Suprapubic skin (tissue), 3 donors: Measurements from ENCODE around the gene ASF1A.

Source experiments
- CTCF ChIP-seq, 2 donors: fragments of 200-600 bp in 1 of 2; fragments of 450-650 bp in 1 of 2; sonication (generic) in 1 of 2; IDR thresholded peaks; one replicate each; pipeline ENCODE4 v1.5.1; 2016 to 2019; ENCODE audit warnings: antibody characterized with exemption in 2 of 2, mild to moderate bottlenecking in 1 of 2, moderate library complexity in 1 of 2
- EP300 ChIP-seq: sonication (generic); formaldehyde crosslinking; IDR thresholded peaks from one replicate; pipeline ENCODE4 v1.6.1; 2017; ENCODE audit warnings: antibody characterized with exemption

GRCh38 chr6:118872318-118872717 is 21.6 kb upstream of the ASF1A start:
- no peak for TF ChIP-seq CTCF (IDR thresholded peaks at IDR 0.05)
- TF ChIP-seq EP300: no peak
